ENCODE data around the gene FMO2.

DNA sequence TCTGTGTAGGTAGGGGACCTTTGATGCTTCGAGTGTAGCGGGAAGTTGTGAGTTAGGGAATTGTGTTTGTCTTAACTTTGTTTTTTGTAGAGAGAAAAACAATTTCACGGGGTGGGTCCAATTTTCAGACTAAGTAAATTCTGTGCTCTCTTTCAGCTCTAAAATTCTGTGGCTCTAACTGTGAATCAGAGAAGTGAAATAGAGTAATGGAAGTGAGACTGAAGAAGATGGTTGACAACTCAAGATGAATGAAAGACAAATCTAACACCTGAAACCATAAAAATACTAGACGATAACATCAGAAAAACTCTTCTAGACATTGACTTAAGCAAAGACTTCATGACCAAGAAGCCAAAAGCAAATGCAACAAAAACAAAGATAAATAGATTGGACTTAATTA lies 58.8 kb downstream of the FMO2 start:
- TF ChIP-seq, protein P1, sequence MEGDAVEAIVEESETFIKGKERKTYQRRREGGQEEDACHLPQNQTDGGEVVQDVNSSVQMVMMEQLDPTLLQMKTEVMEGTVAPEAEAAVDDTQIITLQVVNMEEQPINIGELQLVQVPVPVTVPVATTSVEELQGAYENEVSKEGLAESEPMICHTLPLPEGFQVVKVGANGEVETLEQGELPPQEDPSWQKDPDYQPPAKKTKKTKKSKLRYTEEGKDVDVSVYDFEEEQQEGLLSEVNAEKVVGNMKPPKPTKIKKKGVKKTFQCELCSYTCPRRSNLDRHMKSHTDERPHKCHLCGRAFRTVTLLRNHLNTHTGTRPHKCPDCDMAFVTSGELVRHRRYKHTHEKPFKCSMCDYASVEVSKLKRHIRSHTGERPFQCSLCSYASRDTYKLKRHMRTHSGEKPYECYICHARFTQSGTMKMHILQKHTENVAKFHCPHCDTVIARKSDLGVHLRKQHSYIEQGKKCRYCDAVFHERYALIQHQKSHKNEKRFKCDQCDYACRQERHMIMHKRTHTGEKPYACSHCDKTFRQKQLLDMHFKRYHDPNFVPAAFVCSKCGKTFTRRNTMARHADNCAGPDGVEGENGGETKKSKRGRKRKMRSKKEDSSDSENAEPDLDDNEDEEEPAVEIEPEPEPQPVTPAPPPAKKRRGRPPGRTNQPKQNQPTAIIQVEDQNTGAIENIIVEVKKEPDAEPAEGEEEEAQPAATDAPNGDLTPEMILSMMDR (IDR thresholded peaks at IDR 0.05; ENCODE audit: insufficient read depth, low read length) = no peak
- no peak for TF ChIP-seq SPI1 (IDR thresholded peaks at IDR 0.05; ENCODE audit: borderline replicate concordance, low read depth)
- TF ChIP-seq POLR2AphosphoS5 (IDR thresholded peaks at IDR 0.05; ENCODE audit: low read depth) = no peak
- TF ChIP-seq, protein P2, sequence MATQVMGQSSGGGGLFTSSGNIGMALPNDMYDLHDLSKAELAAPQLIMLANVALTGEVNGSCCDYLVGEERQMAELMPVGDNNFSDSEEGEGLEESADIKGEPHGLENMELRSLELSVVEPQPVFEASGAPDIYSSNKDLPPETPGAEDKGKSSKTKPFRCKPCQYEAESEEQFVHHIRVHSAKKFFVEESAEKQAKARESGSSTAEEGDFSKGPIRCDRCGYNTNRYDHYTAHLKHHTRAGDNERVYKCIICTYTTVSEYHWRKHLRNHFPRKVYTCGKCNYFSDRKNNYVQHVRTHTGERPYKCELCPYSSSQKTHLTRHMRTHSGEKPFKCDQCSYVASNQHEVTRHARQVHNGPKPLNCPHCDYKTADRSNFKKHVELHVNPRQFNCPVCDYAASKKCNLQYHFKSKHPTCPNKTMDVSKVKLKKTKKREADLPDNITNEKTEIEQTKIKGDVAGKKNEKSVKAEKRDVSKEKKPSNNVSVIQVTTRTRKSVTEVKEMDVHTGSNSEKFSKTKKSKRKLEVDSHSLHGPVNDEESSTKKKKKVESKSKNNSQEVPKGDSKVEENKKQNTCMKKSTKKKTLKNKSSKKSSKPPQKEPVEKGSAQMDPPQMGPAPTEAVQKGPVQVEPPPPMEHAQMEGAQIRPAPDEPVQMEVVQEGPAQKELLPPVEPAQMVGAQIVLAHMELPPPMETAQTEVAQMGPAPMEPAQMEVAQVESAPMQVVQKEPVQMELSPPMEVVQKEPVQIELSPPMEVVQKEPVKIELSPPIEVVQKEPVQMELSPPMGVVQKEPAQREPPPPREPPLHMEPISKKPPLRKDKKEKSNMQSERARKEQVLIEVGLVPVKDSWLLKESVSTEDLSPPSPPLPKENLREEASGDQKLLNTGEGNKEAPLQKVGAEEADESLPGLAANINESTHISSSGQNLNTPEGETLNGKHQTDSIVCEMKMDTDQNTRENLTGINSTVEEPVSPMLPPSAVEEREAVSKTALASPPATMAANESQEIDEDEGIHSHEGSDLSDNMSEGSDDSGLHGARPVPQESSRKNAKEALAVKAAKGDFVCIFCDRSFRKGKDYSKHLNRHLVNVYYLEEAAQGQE (IDR thresholded peaks at IDR 0.05; ENCODE audit: insufficient replicate concordance, low read depth) = no peak
- TF ChIP-seq GABPA (IDR thresholded peaks at IDR 0.05; ENCODE audit: low read depth) = no peak

All from HL-60 (cell line).